ENCODE results near the gene TEAD1. TPM values are rescaled to one million over a fixed set of nuclear protein-coding genes. Genes with fewer than 3 reads are reported as not detected.

The TEAD1 gene
- polyA plus RNA-seq, 2 of the 4 experiments (the other 2 are of a cell fraction): 111 to 112 TPM

DNA sequence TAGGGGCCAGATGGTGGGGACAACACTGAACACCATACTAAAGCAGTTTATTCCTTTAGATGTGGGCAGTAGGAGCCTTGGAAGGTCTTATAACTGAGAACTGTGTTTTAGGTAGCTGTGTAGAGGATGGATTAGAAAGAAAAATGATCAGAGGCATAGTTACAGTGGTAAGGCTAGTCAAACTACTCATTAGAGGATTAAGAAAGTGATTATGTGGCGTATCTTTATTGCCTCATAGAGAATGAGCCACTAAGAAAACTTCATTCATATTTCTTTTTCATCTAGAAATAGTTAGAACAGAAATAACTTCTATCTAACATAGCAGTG lies 179.1 kb downstream of the TEAD1 start:
- CTCF ChIA-PET: interaction anchor here (0.7 to 1.0 kb wide), 2 partner anchors 10 to 39 kb away, joined by 3 read pairs; no protein-coding TSS in a partner anchor
- POLR2A ChIA-PET: no interaction called here
- no peak overlapping the region; the same call in 2 of the 3 replicates for H3K4me3 ChIP-seq
- H3K4me2 ChIP-seq: peak overlapping the region; percentile 65
- FAIRE-seq (no peak), DNase-seq (ENCODE audit: low read depth in 1 of 2, low spot score in 1 of 2) (no peak), ATAC-seq (no peak)
- peak overlapping the region; percentile 65 to 69; a peak in 4 of 6 replicates for H3K27ac ChIP-seq
- WGBS (ENCODE audit: missing lambda C conversion rate): 35% methylated on average over 1 of the region's 1 CpG
- H3K9me3 ChIP-seq: no peaks in the 10 kb centered on the region
- H3K4me1 ChIP-seq: peaks cover 51% of the 10 kb centered on the region
- no peak for TF ChIP-seq HDAC2 (IDR thresholded peaks at IDR 0.05)
- TF ChIP-seq RAD21 (conservative IDR thresholded peaks at IDR 0.05 in 1 of 2, IDR thresholded peaks at IDR 0.05 in 1 of 2): no peak
- TF ChIP-seq NPAS2 (CRISPR knock-in tag; IDR thresholded peaks at IDR 0.05; ENCODE audit: borderline replicate concordance): no peak
- no peak for TF ChIP-seq PHF8 (IDR thresholded peaks at IDR 0.05; ENCODE audit: borderline replicate concordance, low read depth)
- no peak for TF ChIP-seq FOSL2 (IDR thresholded peaks at IDR 0.05)
- TF ChIP-seq FOSL2 (CRISPR knock-in tag; IDR thresholded peaks at IDR 0.05): no peak
- no peak for TF ChIP-seq CEBPB (IDR thresholded peaks at IDR 0.05)
- no peak for TF ChIP-seq BHLHE40 (IDR thresholded peaks at IDR 0.05; ENCODE audit: low read depth, low read length)
- TF ChIP-seq ZSCAN20 (CRISPR knock-in tag; IDR thresholded peaks at IDR 0.05): no peak
- TF ChIP-seq, protein P1, sequence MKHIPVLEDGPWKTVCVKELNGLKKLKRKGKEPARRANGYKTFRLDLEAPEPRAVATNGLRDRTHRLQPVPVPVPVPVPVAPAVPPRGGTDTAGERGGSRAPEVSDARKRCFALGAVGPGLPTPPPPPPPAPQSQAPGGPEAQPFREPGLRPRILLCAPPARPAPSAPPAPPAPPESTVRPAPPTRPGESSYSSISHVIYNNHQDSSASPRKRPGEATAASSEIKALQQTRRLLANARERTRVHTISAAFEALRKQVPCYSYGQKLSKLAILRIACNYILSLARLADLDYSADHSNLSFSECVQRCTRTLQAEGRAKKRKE (CRISPR knock-in tag; IDR thresholded peaks at IDR 0.05; ENCODE audit: low read depth): no peak
- TF ChIP-seq MAFK (IDR thresholded peaks at IDR 0.05; ENCODE audit: partially characterized antibody): no peak
- no peak for TF ChIP-seq HOXB5 (CRISPR knock-in tag; IDR thresholded peaks at IDR 0.05)
- TF ChIP-seq, protein P2, sequence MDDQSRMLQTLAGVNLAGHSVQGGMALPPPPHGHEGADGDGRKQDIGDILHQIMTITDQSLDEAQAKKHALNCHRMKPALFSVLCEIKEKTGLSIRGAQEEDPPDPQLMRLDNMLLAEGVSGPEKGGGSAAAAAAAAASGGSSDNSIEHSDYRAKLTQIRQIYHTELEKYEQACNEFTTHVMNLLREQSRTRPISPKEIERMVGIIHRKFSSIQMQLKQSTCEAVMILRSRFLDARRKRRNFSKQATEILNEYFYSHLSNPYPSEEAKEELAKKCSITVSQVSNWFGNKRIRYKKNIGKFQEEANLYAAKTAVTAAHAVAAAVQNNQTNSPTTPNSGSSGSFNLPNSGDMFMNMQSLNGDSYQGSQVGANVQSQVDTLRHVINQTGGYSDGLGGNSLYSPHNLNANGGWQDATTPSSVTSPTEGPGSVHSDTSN (IDR thresholded peaks at IDR 0.05): no peak
- no peak for TF ChIP-seq CBX8 (IDR thresholded peaks at IDR 0.05)
- no peak for TF ChIP-seq HEYL (CRISPR knock-in tag; IDR thresholded peaks at IDR 0.05)
- TF ChIP-seq, protein P3, sequence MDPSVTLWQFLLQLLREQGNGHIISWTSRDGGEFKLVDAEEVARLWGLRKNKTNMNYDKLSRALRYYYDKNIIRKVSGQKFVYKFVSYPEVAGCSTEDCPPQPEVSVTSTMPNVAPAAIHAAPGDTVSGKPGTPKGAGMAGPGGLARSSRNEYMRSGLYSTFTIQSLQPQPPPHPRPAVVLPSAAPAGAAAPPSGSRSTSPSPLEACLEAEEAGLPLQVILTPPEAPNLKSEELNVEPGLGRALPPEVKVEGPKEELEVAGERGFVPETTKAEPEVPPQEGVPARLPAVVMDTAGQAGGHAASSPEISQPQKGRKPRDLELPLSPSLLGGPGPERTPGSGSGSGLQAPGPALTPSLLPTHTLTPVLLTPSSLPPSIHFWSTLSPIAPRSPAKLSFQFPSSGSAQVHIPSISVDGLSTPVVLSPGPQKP (IDR thresholded peaks at IDR 0.05; ENCODE audit: low read depth, low read length): no peak
- TF ChIP-seq, protein P4, sequence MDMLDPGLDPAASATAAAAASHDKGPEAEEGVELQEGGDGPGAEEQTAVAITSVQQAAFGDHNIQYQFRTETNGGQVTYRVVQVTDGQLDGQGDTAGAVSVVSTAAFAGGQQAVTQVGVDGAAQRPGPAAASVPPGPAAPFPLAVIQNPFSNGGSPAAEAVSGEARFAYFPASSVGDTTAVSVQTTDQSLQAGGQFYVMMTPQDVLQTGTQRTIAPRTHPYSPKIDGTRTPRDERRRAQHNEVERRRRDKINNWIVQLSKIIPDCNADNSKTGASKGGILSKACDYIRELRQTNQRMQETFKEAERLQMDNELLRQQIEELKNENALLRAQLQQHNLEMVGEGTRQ (IDR thresholded peaks at IDR 0.05): no peak
- no peak for TF ChIP-seq TFCP2L1 (CRISPR knock-in tag; IDR thresholded peaks at IDR 0.05)

DNA sequence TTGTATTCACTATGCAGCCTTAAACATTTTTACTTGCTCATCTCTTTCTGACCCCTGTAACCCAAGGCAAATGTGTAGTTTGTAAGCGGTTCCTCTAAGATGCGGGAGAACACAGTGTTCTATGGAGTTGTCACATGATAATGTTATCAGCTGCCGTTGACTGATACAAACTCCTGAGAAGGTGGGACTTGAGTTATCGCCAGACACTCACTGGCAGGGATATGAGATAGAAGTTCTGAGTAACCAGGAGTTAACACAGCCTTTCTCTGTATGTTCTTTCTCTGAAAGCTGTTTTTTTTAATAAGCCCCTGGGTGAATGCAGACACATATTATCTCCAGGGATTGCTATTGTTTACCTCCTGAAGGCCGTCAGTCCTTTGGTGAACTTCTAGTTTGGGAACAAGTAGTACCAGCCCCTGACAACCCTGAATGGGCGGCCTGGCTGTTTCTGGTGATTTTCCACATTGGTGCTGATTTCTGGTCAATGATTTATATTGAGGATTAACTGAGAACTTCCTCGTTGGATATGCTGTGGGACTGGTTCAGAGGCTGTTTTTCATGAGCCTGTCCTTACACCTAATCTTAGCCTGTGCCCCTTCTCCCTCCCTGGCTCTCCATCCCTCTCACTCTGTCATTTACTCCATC lies 179.6 kb downstream of the TEAD1 start:
- H3K27ac ChIP-seq: peak overlapping the region; percentile 65 to 69; a peak in 5 of 6 replicates
- ChIA-PET POLR2A (no interaction called here), CTCF (interaction anchor here (0.7 to 1.0 kb wide), 2 partner anchors 10 to 40 kb away, joined by 3 read pairs; no protein-coding TSS in a partner anchor)
- DNase-seq (ENCODE audit: low read depth in 1 of 2, low spot score in 1 of 2) (peak in 1 of 2 experiments; percentile 29), FAIRE-seq (no peak), ATAC-seq (peak; percentile 45 to 57; a peak in 5 of 6 replicates)
- H3K4me2 ChIP-seq: peak overlapping the region; percentile 65
- WGBS (ENCODE audit: missing lambda C conversion rate): 45% methylated on average over 7 of the region's 7 CpGs
- peaks cover 51% of the 10 kb centered on the region for H3K4me1 ChIP-seq
- TF ChIP-seq CBX8 (IDR thresholded peaks at IDR 0.05): no peak
- TF ChIP-seq, protein P4 (IDR thresholded peaks at IDR 0.05): peak; percentile 36; the same call in 1 of the 2 replicates
- H3K9me3 ChIP-seq: no peaks in the 10 kb centered on the region
- no peak overlapping the region for H3K4me3 ChIP-seq

Measured in A549 (cell line).